GM18520 (cell line): ENCODE results near the gene FAM53A.

Experiments
- ATAC-seq: cut with Tn5 transposase; IDR thresholded peaks from one replicate; pipeline ENCODE4 v1.9.1; 2021; ENCODE audit not compliant: unreplicated experiment

The FAM53A gene, protein sequence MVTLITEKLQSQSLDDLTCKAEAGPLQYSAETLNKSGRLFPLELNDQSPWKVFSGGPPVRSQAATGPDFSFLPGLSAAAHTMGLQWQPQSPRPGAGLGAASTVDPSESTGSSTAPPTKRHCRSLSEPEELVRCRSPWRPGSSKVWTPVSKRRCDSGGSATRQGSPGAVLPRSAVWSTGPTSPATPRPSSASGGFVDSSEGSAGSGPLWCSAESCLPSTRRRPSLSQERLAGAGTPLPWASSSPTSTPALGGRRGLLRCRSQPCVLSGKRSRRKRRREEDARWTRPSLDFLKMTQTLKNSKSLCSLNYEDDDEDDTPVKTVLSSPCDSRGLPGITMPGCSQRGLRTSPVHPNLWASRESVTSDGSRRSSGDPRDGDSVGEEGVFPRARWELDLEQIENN

DNA sequence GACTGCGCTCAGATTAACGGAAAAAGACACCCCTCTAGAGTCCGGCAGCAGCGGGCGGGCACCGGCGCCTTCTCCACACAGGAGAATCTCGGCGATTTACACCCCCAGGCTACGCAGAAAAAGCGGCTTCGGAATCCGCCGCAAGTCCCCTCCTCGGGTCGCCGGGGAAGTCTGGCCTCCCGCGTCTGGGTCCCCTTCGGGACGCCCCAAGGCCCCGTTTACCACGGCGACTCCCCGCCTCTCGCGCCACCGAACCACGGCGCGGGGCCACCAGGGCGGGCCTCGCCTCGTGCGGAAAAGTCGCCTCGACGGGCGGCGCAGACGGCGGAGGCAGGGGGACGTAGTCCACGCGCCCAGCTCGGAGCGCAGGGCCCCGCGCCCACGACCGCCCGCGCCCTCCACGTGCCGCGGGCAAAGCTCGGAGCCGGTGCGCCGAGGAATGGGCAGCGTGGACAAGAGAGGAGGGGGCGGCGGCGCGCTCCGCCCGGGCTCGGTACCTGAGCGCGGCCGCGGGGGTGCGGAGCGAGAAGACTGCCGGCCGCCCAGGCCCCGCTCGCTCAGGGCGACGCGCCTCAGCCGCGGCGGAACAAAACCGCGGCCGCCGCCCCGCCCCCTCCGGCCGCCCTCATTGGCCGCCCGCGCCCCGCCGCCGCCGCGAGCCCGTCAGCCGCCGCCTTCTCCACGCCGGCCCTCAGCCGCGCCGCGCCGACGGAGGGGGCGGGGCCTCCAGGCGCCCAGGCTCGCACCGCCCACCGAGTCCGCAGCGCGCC is at the start of gene FAM53A:
FAM53A (minus strand) TSS at position 578 of the 770 bp plus-strand sequence. CDS start 15,572 bp downstream, outside the sequence.
- peak; percentile 79 for ATAC-seq

DNA sequence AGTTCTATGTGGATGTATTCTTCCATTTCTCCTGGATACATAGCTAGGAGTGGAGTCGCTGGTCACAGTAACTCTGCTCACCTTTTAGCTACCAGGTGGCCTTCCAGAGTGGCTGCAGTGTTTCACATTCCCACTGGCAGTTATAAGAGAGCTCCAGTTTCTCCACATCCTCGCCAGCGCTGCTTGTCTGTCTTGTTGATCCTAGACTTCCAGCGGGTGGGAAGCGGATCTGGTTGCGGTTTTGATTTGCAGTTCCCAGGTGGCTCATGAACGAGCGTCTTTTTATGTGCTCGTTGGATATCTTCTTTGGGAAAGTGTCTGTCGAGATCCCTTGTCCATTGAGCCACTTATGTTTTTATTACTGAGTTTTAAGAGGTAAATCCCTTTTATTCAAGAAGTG is 48.8 kb upstream of the FAM53A start:
- no peak for ATAC-seq

DNA sequence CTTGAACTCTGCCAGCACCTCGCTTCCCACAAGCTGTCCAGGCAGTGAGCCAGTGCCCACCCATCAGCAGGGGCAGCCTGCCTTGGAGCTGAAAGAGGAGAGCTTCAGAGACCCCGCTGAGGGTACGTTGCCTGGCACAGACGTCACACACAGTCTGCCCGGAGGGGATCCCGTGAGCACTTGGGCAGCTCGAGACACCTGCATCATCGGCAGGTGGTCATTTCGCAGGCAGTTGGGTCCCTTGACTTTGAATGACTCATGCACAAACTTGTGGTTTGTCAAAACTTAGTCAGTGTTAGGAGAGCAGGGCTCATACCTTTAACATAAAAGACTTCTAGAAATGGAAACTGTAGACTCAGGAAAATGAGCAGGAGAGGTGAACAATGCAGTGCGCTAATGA is 47.1 kb upstream of the FAM53A start:
- ATAC-seq: no peak

DNA sequence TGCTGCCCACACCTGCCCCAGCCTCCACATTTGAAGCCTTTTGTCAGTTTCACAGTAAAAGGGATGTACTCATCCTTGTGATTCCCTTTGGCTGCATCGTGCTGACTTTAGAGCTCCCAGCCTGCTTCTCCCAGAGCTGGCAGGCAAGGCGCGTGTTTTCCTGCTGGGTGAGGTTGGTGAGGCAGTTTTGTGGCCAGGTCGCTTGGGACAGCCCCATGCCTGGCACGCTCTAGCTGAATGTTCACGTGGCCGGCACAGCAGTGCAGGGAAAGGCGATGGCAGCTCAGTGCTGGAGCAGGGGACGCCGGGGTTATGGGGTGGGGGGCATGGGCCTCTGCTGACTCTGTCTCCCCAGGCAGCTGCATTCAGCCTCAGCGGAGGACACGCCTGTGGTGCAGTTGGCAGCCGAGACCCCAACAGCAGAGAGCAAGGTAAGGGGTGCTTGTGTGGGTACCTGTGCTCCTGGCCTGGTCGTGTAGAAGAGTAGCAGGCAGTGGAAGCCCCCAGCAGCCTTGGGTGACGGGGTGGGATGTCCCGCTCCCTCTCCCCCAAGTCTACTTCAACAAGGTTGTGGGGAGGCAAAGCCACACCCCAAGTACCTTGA is 46.5 kb upstream of the FAM53A start:
- ATAC-seq: no peak

DNA sequence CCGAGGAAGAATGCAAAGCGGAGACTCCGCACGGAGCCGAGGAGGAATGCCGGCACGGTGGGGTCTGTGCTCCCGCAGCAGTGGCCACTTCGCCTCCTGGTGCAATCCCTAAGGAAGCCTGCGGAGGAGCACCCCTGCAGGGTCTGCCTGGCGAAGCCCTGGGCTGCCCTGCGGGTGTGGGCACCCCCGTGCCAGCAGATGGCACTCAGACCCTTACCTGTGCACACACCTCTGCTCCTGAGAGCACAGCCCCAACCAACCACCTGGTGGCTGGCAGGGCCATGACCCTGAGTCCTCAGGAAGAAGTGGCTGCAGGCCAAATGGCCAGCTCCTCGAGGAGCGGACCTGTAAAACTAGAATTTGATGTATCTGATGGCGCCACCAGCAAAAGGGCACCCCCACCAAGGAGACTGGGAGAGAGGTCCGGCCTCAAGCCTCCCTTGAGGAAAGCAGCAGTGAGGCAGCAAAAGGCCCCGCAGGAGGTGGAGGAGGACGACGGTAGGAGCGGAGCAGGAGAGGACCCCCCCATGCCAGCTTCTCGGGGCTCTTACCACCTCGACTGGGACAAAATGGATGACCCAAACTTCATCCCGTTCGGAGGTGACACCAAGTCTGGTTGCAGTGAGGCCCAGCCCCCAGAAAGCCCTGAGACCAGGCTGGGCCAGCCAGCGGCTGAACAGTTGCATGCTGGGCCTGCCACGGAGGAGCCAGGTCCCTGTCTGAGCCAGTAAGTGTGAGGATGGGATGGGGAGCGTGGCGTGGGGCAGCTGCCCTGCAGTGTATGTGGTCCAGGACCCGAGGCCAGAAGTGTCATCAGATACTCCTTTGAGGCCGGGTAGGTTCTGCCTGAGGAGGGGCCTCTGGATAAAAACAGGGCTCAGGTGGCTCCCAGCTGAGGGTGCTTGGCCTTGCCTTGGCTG is 44.2 kb upstream of the FAM53A start:
- no peak for ATAC-seq

DNA sequence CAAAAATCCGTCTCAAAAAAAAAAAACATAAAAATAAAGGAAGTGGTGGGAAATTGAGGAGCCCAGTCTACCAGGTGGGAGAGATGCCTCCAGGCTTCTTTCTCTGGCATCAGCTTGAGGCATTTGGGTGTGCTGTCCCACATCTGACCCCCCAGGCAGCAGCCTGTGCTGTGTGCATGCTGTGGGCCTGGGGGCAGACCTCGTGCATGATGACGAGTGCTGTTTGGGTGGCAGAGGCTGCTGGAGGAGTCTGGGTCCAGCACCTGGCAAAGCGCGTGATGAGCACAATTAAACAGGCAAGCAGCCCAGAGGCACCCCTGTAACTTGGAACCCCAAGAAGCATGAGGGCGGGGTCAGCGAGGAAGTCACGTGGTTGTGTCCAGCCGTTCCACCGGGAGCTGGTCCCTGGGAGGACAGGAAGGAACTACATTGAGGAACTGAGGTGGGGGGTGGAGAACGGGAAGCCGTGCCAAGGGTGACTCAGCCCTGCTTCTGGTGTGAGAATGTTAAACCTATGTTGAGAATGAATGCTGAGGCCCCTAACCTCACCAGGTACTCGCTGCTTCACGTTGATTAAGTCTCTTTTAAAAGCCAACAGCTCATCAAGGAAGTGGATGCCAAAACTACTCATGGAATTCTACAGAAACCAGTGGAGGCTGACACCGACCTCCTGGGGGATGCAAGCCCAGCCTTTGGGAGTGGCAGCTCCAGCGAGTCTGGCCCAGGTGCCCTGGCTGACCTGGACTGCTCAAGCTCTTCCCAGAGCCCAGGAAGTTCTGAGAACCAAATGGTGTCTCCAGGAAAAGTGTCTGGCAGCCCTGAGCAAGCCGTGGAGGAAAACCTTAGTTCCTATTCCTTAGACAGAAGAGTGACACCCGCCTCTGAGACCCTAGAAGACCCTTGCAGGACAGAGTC is 43.3 kb upstream of the FAM53A start:
- ATAC-seq: no peak

DNA sequence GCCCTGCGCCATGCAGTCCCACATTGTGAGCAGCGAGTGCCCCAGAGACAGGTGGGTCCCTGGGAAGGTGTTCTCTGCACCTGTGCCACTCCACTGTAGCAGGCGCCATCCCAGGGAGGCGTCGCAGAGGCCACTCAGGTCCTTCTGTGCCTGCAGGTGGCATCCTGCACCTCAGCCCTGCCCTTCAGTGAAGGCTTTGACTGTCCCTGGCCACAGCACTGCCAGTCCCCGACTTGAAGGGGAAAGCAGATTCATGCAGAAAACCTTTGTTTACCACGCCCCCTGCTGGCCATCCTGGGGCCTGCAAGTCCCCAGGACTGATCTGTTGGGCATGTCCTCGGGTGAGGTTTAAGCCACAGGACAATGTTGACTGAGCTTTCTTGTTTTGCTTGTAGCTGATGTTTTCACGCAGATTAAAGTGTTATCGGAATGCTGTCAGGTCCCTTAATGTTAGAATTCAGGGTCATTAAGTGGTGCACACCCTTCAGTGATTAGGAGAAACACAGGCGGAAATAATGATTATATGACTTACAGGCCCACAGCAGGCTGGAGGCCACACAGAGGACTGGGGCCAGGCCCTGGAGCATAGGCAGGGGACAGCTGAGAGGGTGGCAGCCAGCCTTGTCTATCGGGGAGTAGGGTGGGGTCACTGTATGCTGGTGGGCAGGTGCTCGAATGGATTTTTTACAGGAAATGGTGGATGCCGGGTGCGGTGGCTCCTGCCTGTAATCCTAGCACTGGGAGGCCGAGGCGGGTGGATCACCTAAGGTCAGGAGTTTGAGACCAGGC is 42.2 kb upstream of the FAM53A start:
- no peak for ATAC-seq

DNA sequence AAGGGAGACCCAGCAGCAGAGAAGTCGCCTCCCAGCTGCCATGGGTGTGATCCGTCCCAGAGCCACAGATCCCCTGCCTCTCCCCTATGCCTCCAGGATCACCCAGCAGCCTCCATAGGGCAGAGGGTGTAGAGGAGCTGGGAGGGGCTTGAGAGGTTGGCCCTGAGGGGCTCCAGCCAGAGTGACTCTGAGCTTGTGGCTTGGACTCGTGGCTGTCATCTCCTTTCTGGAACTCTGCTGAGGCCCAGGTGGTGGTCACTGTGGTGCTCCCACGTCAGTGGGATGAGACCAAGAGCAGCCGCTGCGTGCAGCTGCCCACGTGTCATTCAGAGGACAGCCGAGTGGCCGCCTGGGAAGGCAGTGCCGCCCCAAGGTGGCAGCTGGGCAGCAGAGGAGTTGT is 41.4 kb upstream of the FAM53A start:
- ATAC-seq: no peak

DNA sequence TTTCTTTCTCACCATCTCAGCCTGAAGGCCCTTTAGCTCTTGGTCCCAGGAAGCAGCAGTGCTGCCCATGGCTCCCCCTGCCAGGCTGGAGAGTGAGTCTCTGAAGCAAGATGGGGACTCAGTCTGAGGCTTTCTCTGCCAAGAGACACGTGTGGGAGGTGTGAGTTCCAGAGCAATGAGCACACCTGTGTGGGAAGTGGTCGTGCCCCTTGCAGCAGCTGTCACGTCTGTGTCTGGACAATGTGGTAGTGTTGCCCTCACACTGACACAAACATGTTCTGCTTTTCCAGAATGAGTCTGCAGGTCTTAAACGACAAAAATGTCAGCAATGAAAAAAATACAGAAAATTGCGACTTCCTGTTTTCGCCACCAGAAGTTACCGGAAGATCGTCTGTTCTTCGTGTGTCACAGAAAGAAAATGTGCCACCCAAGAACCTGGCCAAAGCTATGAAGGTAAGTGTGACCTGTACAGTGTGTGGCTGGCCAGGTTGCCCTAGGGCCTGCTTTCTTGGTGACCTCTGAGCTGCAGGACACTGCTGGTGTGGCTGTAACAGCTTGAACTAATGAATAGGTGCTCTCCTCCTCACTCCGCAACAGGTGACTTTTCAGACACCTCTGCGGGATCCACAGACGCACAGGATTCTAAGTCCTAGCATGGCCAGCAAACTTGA is 39.2 kb upstream of the FAM53A start:
- no peak for ATAC-seq

DNA sequence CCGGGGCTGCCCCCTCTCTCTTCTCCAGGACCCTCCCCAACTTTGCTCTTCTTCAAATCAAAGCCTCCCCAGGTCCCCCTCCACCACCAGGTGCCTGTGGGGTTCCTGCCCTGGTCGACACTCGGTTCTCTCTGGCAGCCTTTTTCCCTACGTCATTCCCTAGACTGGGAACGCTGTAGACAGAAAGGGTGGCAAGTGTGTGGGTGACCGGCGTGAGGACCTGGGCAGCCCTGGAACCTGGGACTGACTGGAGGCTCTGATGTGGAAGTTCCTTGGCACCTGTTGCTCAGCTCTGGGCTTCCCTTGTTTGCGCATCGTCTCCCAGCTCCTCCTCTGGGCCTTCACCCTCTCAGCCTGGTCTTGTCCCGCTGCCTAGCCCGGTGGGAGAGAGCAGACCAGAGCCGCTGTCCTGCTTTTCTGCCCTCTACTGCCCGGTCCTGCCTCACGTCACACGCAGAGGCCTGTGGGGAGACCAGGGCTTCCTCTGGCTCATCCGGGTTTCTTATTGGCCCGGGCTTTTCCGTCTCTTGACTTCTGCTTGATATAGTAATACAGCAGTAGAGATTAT is 38.5 kb upstream of the FAM53A start:
- ATAC-seq: no peak

DNA sequence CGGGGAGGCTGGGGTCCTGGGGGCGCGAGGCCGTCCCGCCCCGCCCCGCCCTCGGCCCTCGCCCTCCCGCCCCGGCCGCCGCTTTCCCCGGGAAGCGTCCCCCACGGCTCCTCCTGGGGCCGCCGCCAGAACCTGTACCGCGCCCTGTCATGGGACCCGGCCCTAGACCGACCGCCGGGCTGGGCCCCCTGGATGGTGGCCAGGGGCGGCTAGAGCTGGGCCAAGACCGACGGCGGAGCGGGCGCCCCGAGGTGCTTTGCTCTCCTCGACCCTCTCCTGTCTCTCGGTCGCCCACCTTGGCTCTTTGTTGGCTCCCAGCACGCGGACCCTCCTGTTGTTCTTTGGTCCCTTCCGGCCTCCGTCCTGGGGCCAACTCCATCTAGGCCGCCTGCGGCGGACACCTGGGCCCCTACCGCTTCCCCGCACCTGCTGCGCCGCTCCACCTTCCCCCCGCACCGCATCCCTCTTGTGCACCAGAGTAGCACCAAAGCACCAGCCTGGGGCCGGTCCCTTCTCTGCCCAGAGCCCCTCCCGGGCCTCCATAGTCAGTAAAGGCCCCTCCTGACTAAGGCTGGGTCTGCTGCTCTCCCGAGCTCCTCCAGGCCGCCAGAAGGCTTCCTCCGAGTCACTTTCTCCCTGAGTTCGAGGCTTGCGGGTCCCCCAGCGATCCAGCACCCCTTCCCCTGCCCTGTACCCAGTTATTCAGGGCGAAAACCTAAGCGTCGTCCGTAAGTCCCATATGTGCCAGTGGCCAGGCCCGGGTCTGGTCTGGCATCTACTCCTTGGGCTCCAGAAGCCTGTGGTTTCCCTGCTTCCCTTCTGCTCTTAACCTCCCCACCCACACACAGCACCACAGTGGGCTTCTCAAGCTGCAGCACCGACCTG is 37.8 kb upstream of the FAM53A start:
- no peak for ATAC-seq

DNA sequence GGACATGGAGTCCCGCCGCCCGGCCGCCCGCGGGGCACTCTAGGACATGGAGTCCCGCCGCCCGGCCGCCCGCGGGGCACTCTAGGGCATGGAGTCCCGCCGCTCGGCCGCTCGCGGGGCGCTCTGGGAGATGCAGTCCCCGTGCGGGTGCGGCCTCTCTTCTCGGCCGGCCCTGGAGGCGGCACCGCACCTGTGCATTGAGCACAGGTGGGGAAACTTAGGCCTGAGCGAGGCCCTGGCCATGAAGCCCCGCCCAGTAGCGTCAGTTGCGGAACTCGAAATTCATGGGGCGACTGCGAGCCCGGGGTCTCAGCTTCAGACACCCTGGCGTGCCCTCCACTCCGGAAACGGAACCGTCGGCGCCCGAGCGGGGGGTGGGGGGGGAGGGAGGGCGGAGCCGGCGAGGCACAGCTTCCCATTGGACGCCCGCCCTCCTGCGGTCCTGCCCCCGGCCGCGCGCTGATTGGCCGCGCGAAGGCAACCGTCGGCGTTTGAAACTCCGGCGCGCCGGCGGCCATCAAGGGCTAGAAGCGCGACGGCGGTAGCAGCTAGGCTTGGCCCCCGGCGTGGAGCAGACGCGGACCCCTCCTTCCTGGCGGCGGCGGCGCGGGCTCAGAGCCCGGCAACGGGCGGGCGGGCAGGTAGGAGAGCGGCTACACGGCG is 37.0 kb upstream of the FAM53A start, which contains the start of the genes TACC3 and TMEM129:
TACC3 (plus strand) TSS at position 519 of the 663 bp plus-strand sequence. CDS start 1,901 bp downstream, outside the sequence.
TMEM129 (minus strand) TSS at position 321 of the 663 bp plus-strand sequence. CDS start 486 bp downstream, outside the sequence.
- ATAC-seq: peak; percentile 75

DNA sequence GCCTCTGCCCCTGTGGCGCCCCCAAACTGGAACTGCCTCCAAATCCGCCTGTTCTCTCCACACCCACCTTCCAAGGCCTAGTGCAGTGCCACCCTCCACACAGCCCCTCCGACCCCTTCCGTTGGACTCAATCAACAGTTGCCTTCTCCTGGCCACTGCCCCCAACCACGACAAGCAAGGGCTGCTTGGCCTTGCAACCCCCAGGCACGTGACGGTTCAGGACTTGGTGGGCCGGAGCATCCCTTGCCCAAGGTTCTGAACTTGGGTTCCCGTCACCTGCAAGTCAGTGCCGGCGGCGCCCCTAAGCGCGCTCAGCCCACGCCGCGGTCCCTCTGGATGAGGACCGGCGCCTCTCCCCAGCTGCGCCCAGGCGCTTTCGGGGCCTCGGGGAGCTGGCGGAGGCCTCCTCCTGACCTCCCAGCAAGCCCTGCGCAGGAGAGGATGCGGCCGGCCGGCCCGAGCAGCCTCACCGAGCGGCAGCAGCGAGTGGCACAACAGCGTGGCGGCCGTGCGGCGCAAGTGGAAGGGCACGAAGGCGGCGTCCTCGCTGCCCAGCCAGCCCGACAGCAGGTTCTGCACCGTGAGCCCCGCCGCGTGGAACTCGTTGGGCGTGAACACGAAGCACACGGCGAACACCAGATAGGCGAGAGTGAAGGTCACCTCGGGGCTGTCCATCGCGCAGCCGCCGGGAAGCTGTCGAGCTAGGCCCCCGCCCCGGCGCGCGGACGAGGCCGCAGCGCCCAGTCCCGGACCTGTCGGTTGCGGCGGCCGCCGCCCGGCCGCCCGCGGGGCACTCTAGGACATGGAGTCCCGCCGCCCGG is 36.3 kb upstream of the FAM53A start:
- ATAC-seq: peak; percentile 1

DNA sequence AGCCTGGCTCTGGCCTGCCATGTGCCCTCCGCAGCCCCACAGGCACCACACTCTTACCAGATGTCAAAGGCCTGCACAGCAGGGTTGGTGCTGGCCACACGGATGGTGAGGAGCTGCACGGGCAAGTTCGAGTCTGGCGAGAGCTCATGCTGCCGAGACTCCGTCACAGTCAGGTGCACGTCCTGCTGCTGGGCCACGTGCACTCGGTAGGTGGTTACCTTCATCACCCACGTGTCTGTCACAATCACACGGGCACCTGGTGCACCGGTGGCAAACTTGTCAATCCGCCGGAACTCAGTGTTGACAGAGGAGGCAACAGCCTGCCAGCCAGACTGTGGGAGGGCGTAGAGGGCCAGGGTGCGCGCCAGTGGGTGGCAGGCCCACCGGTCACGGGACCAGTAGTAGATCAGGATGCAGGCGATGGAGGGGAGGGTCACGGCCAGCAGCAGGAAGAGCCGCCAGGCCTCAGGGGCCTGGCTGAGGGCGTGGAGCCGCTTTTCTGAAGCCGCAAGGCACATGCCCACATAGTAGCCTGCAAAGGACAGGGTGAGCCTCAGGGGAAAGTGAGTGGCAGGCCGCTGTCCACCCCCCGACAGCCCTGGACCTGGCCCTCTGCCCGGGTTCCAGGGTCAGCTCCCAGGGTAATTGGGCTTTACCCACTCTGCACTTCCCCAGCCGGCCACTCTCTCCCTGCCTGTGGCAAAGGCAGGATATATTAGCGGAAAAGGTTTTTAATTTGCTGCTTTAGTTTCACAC is 34.2 kb upstream of the FAM53A start:
- ATAC-seq: no peak
